DMS79 treated with DMSO at 0.1 percent for 48 hours (cell line): Measurements from ENCODE around the gene LRBA.
"Not testable (repeated sequence)": the region's sequence is repeated elsewhere in the genome, so short reads cannot be mapped to it uniquely, and the experiment has no call there.

Experiments
- DNase-seq: peaks from one replicate; lab custom pipeline; 2025; lab: John Stamatoyannopoulos, UW

The LRBA gene

DNA sequence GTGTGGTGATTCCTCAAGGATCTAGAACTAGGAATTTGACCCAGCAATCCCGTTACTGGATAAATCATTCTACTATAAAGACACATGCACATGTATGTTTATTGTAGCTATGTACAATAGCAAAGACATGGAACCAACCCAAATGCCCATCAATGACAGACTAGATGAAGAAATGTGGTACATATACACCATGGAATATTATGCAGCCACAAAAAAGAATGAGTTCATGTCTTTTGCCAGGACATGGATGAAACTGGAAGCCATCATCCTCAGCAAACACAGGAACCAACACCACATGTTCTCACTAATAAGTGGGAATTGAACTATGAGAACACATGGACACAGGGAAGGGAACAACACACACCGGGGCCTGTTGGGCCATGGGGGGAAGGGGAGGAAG, 450.1 kb downstream of the LRBA start:
- DNase-seq = not testable (repeated sequence)

DNA sequence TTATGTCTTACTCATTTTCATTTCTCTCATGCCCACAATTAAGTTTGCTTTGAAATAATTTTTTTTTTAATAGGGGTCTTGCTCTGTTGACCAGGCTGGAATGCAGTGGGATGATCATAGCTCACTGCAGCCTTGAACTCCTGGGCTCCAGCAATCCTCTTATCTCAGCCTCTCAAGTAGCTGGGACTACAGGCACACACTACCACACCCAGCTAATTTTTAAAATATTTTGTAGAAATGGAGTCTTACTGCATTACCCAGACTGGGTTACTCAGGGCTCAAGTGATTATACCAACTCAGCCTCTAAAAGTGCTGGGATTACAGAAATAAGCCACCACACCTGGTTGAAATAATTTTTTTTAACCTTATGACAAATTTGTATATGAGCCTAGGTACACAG, 452.3 kb downstream of the LRBA start:
- DNase-seq = no peak

DNA sequence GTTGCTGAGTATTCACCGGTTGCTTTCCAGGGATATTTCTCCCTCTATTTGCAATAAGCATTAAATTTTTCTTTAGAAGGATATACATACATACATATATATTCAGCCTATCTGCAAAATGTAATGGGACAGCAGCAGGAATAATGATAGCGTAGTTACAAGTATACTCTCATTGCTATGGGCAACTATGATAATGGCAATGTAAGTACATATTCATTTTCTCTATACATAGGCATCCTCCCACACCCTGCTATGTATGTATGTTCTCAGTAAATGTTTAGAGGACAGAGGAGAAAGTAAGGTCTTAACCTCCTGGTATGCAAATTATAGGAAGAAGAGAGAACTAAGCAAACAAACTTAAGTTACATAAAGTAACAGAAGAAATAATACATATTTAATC, 452.8 kb downstream of the LRBA start:
- DNase-seq = no peak

DNA sequence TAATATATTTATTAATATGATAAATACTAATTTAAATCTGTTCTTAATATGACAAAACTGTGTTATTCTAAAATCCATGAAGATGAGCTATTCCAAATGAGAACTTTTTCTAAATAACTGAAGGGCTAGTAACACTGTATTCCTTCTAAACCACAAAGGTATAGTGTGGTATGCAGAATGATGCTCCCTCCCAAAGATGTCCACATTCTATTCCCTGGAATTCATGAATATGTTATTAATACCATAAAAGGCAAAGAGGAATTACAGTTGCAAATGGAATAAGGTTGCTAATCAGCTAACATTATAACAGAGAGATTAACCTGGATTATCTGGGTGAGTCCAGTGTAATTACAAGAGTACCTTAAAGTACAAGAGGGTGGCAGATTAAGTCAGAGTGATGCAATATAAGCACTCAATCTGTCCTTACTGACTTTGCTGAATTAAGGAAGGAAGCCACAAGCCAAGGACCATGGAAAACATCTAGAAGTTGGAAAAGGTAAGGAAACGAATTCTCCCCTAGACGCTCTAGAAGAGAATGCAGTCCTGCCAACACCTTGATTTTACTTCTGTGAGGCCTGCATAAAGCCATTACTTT, 453.8 kb downstream of the LRBA start:
- no peak for DNase-seq

DNA sequence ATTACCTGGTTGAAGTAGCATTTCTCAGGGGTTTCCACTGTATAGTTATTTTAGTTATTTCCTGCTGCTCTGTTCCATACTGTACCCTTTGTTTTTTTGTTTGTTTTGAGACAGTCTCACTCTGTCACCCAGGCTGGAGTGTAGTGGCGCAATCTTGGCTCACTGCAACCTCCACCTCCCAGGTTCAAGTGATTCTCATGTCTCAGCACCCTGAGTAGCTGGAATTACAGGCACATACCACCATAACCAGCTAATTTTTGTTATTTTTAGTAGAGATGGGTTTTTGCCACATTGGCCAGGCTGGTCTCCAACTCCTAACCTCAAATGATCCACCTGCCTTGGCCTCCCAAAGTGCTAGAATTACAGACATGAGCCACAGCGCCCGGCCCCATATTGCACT, 457.3 kb downstream of the LRBA start:
- DNase-seq = not testable (repeated sequence)

DNA sequence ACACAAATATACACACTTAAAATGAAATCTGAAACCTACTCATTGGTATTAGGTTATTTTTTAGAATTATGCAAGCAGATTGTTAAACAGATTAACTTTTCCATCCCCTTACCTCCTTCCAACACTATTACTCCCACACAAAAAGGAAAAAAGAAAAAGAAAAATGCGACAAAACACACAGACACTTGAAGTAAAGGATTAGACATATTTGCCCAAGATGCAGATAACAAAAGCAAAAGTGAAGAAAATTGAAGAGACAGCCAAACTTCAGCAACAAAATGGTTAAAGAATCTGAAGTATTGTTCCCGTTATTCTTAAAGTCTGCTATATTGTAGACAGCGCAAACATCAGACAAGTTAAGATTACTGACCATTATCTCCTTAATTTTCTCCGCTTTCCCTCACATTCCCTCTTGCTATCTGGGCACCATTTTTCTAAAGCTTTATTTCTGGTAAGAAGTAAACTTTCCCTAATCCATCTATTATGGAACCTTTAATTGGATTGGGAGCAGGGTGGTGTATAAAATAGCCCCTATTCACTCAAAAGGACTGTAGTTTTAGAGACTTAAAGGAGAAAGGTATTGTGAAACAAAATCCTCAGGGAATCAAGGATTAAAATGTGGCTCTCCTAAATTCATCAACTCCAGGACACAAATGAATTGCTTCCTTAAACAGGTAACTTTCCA, 467.8 kb downstream of the LRBA start:
- DNase-seq = no peak

DNA sequence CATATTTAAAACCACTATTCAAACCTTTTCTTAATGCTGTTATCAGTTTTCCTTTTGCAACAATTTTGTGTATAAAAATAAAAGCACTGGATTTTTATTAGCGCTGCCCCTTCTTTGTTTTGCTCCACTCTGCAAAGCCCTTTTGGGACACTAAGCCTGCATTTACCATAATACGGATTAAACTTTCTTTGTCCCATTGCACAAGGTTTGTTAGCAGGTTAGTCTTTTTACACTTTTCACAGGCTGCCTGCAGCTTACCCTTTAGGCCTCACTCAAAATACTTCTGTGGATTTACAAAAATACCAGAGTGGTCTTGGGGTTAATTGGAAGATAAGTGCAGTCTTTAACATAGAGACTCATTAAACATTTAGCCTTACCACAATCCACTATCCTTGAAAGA, 468.8 kb downstream of the LRBA start:
- DNase-seq = no peak

DNA sequence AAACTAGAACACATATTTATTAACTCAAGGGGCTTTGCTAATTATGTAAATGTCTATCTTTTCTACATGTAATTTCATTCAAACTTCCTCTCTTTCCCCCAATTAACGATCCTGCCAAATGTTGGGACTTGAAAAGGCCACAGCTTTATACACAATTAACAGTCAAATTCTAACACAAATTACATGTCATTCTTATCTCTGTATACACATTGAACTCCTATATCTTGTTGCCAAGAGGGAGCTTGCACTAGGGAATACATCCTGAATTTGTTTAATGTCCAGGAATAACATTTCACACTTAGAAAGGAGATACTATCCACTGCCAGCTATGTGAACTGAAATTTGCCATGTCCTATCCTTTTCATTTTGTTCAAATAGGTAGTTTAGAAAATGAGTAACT, 472.0 kb downstream of the LRBA start:
- no peak for DNase-seq

DNA sequence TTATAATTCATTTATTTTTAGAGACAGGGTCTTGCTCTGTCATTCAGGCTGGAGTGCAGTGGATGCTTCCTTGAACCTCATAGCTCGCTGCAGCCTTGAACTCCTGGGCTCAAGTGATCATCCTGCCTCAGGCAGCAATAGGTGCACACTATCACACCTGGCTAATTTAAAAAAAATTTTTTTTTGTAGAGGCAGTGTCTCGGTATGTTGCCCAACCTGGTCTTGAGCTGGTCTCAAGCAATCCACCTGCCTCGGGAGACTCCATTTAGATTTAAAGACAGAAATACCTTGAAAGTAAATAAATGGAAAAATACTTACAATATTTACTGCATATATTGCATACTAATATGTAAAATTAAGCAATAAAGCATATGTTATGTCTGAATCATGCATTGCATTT, 473.4 kb downstream of the LRBA start:
- no peak for DNase-seq

DNA sequence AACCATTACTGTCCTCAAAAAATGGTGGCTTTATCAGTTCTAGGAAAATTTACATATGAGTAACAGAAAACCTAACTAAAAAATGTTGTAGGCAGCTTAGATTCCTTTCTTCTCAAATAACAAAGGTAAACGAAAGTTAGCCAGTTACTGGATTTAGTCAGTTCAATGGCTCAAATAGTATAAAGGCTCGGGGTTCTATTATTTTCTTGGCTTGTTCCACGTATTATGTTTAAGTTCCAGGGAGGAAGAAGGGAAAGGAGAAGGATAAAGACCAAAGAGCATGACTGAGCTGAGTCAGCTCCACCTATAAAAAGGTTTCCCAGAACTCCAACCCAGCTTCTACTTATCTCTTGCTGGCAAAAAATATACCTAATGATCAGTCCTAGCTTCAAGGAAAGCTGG, 474.1 kb downstream of the LRBA start:
- no peak for DNase-seq

DNA sequence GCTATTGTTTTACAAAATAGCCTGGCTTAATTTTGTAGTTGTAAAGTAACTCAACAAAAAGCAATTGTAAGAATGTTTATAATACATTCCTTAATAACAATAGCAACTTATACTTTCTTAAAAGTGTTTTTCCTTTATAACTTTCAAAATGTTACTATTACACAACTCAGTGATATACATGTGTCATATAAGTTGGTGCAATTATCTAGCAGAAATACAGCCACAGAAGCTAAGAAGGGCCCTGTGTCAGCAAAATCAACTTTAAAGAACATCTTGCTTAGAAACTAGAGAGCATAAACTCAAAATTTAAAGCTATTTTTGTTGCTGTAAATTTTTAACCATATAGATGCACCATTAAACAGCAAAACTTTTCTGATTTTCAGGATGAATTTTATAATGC, 474.5 kb downstream of the LRBA start:
- DNase-seq = no peak

DNA sequence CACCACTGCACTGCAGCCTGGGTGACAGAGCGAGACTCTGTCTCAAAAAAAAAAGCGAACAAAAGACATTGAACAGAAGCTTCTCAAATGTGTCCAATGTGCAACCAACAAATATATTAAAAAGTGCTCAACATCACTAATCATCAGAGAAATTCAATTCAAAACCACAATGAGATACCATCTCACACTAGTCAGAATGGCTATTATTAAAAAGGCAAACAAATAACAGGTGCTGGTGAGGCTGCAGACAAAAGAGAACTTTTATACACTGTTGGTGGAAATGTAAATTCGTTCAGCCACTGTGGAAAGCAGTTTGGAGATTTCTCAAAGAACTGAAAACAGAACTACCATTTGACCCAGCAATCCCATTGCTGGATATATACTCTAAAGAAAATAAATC, 477.2 kb downstream of the LRBA start:
- DNase-seq = not testable (repeated sequence)

DNA sequence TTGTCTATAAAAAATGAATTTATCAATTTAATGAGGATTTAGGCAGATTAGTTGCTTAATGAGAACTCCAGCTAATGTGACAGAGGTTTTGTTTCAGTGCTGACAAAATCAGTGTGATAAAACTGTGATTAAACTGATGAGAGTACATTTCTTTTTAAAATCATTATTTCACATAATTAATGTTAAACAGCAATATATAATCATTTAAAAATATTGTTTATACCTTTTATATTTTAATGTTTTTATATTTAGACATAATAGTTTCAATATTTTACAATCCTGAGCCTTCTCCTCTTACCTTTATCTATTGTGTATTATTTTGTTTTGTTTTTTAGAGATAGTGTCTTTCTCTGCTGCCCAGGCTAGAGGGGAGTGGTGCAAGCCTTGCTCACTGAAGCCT, 480.3 kb downstream of the LRBA start:
- no peak for DNase-seq

DNA sequence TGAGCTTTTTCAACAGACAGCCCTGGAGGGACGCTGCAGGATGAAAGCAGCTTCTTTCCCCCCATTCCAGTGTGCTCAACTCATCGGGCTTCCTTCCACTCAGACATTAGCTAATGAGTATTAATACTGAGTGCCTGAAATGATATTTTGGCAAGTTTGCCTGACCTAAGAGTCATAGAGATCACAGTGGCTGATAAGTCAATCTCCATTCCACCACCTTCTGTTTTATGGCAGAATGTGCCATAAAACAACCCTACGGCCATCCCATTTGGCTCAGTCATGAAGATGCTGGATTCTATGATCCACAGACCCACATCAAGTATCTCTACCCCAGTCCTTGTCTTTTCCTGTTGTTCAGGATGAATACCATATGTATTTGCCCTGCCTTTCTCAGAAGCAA, 481.4 kb downstream of the LRBA start:
- DNase-seq = no peak

DNA sequence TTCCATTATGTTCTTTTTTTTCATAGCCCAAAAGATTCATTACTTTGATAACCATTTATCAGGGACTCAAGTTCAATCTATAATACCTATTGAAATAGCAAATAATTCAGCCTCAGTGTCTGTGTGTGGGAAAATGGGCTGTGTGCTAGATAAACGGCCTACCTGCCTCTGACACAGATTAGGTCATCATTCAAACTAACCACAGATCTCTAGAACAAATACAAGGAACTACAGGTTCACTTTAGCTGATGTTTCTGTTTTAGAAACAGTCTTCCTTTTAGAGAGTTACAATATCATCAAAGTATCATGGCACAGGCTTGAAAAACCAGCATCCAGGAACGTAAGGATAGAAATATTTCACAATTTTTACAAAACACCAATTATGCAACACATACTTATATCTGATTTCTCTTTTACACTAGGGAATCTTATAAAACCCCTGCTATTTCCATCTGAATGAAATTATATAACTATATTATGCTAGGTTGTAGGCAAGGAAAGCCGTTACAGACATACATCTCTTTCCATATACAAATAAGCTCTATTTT, 489.7 kb downstream of the LRBA start:
- DNase-seq = no peak

DNA sequence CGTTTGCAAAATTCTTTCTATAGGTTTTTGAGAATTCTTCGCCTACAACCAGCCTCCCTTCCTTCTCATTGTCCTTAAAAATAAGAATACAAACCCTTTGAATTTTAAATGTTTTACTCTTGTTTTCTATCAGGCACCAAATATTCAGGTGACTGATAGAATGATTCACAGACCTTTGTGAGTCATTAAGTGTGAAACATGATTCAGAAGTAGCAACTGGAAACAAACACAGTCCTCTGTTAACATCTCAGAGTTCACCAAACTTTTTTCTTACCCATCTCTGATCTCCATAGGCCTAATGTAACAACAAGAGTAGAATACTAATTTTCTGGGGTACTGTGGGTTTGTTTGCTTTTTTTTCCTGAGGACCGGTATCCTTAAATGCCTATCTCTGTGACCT, 496.5 kb downstream of the LRBA start:
- no peak for DNase-seq

DNA sequence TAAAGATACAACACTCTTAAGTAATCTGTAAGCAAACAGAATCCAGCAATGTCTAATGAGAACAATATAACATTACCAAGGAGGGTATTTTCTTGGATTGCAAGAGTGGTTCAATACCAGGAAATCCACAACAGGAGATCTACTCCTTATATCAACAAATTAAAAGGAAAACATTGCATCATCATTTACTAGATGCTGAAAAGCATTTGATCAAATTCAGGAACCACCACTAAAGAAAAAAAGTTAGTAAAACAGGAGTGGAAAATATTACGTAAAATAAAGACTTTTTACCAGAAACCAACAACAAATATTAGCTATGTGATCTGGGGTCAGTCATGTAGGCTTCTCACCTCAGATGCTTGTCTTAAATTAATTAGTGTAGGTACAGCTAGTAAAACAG, 499.9 kb downstream of the LRBA start:
- no peak for DNase-seq

DNA sequence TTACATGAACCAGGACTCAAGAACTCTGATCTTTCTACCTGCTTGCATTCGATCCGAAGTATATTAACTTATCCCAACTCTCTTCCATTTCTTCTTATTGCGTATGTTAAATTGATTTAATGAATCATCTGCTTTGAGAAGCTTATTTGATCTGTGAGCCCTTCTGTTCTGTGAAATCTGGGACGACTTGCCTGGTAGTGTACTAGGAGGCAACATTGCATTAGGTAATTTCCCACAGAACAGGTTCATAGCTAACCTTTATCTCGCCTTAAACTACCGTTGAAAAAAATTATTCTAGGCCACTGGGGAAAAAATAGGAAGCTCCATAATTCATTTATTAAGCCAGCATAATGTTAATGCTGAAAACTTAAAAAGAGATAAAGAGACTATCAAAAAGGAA, 500.4 kb downstream of the LRBA start:
- DNase-seq = no peak

DNA sequence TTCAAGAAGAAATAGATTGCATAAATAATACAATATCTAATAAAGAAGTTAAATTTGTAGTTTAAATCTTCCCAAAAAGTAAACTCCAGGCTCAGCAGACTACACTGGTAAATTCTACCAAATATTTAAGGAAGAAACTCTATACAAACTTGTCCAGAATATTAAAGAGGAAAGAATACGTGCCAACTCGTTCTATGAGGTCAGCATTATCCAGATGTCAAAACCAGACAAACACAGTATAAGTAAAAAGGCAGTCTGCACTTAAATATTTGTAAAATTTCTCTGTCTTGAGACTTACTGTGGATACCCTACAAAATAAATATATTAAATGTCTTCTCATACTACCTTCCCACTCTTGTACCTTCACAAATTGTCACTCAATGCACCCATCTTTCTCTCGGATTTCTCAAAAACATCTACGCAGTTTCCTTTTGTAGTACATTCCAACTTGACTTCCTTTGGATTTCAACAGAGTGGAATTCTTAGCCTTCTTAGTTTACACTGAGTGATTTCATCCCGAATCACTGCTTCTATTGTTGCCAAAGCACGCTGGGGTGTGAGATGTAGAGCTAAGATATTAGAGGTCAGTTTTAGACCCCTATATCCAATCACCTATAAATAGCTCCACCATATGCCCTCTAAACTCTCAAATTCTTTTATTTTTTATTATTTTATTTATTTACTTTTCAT, 504.8 kb downstream of the LRBA start:
- no peak for DNase-seq

DNA sequence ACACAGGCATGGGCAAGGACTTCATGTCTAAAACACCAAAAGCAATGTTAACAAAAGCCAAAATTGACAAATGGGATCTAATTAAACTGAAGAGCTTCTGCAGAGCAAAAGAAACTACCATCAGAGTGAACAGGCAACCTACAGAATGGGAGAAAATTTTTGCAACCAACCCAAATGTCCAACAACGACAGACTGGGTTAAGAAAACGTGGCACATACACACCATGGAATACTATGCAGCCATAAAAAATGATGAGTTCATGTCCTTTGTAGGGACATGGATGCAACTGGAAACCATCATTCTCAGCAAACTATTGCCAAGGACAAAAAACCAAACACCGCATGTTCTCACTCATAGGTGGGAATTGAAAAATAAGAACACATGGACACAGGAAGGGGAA, 507.4 kb downstream of the LRBA start:
- DNase-seq = not testable (repeated sequence)

DNA sequence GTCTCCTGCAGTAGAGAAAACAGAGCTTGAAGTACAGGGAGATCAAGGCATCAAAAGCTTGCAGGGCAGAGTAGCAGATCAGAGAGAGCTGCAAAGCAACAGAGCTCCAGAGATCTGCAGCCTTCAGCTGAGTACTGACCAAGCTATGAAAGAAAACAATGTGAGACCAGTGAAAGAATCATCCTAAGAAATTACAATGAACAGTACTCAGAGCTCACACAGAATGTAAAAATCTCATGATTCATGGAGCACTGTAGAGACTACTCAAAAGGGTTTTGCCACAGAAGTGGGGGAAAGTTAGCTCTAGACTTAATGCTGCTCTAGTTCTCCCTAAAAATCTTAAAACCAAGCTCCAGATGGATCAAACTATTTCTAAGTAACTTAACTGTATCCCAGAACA, 513.1 kb downstream of the LRBA start:
- no peak for DNase-seq

DNA sequence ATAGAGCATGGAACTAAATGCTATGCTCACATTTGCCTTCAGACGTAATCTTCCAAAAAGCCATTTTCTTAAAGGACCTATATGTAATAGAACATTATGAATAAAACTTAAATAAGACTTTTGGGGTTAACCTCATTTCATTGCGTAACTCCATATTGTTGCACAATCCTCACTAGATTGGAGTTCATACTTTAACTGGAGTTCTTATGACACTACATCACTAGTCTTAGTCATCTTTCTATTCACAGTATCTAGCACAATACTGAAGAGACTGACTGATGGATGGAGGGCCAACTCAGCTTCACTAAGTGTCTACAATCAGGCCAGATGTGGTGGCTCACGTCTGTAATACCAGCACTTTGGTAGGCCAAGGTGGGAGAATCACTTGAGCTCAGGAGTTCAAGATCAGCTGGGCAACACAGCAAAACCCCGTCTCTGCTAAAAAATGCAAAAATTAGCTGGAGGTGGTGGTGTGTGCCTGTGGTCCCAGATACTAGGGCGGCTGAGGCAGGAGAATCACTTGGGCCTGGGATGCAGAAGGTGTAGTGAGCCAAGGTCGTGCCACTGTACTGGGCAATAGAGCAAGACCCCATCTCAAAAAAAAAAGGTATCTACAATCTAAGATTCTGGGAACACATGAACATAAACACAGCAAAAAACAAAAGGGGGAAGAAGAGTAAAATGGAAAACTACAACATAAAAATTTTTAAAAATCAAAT, 513.9 kb downstream of the LRBA start:
- no peak for DNase-seq

DNA sequence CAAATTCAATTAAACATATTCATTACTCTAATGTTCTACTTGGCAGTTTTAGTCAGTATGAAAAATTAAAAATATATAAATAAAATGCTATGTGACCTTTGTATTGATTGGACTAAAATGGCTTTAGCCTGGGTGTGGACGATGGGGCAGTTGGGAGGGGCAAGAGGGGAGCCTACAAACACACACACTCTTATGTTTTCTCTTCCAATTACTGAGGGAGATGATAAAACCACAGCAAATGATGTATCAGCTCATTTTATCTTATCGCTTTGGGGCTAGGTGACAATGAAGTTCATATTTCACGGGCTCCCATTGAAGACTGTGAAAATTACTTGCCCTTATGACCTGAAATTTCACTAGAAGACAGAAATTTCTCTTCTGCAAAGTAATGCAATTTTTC, 517.5 kb downstream of the LRBA start:
- no peak for DNase-seq
